IPS DF 6.9 (cell line): ENCODE measurements around the gene FBXL19.
A peak's percentile ranks its signal among the peaks of the same experiment; 100 is the strongest.

Experiments used
- DNase-seq: peaks from one replicate; pipeline ENCODE4 v3.0.0-alpha.2; 2013; ENCODE audit warnings: low read depth, low spot score
- H3K27ac ChIP-seq: one replicate; pipeline ENCODE4 v1.5.1; 2013; ENCODE audit warnings: low read length, control low read depth
- H3K27me3 ChIP-seq: 2 replicates; pipeline ENCODE4 v1.6.1; 2013; ENCODE audit warnings: mild to moderate bottlenecking, low read length; ENCODE audit not compliant: control insufficient read depth, insufficient read depth
- H3K36me3 ChIP-seq: 2 replicates; pipeline ENCODE4 v1.6.1; 2013; ENCODE audit warnings: low read length; ENCODE audit not compliant: control insufficient read depth, insufficient read depth
- H3K4me1 ChIP-seq: 2 replicates; pipeline ENCODE4 v1.6.1; 2013; ENCODE audit warnings: low read length; ENCODE audit not compliant: control insufficient read depth, insufficient read depth
- H3K4me3 ChIP-seq: 2 replicates; pipeline ENCODE4 v1.5.1; 2013; ENCODE audit warnings: mild to moderate bottlenecking, low read length
- H3K9me3 ChIP-seq: 2 replicates; pipeline ENCODE4 v1.6.1; 2013; ENCODE audit warnings: low read length, inconsistent platforms; ENCODE audit not compliant: control insufficient read depth, insufficient read depth
- WGBS: extraction: QIAGEN DNeasy Blood & Tissue Kit; methylation state at CpG from one replicate; pipeline ENCODE4 v1.1.7; 2013; ENCODE audit warnings: mixed read lengths, missing lambda C conversion rate; ENCODE audit not compliant: insufficient read length, insufficient coverage; 5-methylcytosine and 5-hydroxymethylcytosine counted together

The FBXL19 gene

GRCh38 chr16:30923554-30924075 is at the start of gene FBXL19:
Gene FBXL19, plus strand, starts transcription at chr16:30923572. Its CDS starts 2,183 bp downstream, at chr16:30925755.
- Histone ChIP-seq H3K27ac (no peak within 1 kb of the TSS), H3K4me1 (peaks cover 3% of the 10 kb centered on the region; the same call in 1 of the 2 replicates), H3K9me3 (no peaks in the 10 kb centered on the region), H3K27me3 (no peaks in the 10 kb centered on the region), H3K36me3 (0 out of 2 replicates have a peak, but pooled peaks cover 8% of the 10 kb centered on the region), H3K4me3 (peak within 1 kb of the TSS; percentile 85; the same call in 1 of the 2 replicates)
- no peak for DNase-seq
- WGBS, result no CpG with 5 or more reads among the region's 31 CpGs

GRCh38 chr16:30874244-30874820 is 49.0 kb upstream of the FBXL19 start:
- H3K9me3 ChIP-seq, result no peaks in the 10 kb centered on the region
- DNase-seq, result no peak
- peak overlapping the region; percentile 47 for H3K4me3 ChIP-seq
- peaks cover 2% of the 10 kb centered on the region; the same call in 1 of the 2 replicates for H3K27me3 ChIP-seq
- peaks cover 1% of the 10 kb centered on the region; the same call in 1 of the 2 replicates for H3K4me1 ChIP-seq
- no peaks in the 10 kb centered on the region for H3K36me3 ChIP-seq
- no CpG with 5 or more reads among the region's 23 CpGs for WGBS
- H3K27ac ChIP-seq, result no peak overlapping the region

DNA sequence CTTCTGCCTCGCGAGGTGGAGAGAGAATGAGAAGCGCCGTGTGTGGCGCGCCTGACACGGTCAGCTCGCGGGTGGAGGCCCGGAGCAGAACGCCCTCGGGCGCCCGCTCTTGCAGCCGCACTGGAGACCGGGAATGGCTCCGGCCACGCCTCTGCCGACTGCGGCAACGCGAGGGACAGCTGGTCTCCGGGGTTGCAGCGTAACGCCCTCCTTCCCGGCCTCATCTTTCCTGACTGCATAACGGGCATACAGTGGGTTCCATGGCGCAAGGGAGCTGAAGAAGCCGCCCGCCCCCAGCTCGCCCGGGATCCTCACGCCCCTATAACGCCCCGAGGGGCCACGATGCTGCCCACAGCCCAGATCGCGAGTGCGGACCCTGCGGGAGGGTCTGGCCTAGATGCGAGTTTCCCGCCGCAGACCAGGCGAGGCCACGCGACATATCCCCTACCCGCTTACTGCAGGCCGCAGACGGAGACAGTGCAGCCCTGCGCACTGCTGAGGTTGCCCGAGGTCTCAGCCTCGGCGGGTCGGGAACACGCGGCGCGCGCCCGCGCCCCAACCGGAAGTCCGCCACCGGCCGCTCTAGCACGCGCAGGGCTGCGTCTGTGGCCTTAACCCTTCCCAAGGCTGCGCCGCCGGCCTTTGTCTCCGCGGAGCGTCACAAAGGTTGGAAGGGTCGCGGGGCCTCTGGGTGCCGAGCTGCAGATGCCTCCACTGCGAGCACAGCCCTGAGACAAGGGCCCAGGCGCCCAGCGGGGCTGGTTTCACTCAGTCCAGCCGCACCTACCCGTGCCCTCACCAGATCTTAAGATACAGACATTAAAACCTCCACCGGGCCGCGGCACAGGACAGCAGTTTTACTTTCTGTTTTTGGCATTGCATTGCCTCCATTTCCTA is 48.3 kb upstream of the FBXL19 start:
- Histone ChIP-seq H3K27me3 (peaks cover 2% of the 10 kb centered on the region; the same call in 1 of the 2 replicates), H3K4me1 (peaks cover 1% of the 10 kb centered on the region; the same call in 1 of the 2 replicates), H3K4me3 (peak overlapping the region; percentile 47), H3K9me3 (no peaks in the 10 kb centered on the region), H3K27ac (no peak overlapping the region), H3K36me3 (no peaks in the 10 kb centered on the region)
- no CpG with 5 or more reads among the region's 85 CpGs for WGBS
- no peak for DNase-seq

- Histone ChIP-seq H3K27me3 (peaks cover 2% of the 10 kb centered on the region; the same call in 1 of the 2 replicates), H3K9me3 (no peaks in the 10 kb centered on the region), H3K36me3 (no peaks in the 10 kb centered on the region), H3K27ac (no peak overlapping the region), H3K4me3 (peak overlapping the region; percentile 47; the same call in 1 of the 2 replicates), H3K4me1 (peaks cover 1% of the 10 kb centered on the region; the same call in 1 of the 2 replicates)
- DNase-seq, result no peak
- WGBS, result no CpG with 5 or more reads among the region's 12 CpGs
Observed at GRCh38 chr16:30875871-30876801, 47.2 kb upstream of the FBXL19 start.

GRCh38 chr16:30876867-30877266 is 46.5 kb upstream of the FBXL19 start:
- H3K36me3 ChIP-seq, result no peaks in the 10 kb centered on the region
- H3K27me3 ChIP-seq, result peaks cover 2% of the 10 kb centered on the region; the same call in 1 of the 2 replicates
- H3K9me3 ChIP-seq, result no peaks in the 10 kb centered on the region
- H3K4me1 ChIP-seq, result peaks cover 1% of the 10 kb centered on the region; the same call in 1 of the 2 replicates
- H3K4me3 ChIP-seq, result no peak overlapping the region; the same call in 1 of the 2 replicates
- H3K27ac ChIP-seq, result no peak overlapping the region
- DNase-seq, result no peak
- no CpG with 5 or more reads among the region's 5 CpGs for WGBS

DNA sequence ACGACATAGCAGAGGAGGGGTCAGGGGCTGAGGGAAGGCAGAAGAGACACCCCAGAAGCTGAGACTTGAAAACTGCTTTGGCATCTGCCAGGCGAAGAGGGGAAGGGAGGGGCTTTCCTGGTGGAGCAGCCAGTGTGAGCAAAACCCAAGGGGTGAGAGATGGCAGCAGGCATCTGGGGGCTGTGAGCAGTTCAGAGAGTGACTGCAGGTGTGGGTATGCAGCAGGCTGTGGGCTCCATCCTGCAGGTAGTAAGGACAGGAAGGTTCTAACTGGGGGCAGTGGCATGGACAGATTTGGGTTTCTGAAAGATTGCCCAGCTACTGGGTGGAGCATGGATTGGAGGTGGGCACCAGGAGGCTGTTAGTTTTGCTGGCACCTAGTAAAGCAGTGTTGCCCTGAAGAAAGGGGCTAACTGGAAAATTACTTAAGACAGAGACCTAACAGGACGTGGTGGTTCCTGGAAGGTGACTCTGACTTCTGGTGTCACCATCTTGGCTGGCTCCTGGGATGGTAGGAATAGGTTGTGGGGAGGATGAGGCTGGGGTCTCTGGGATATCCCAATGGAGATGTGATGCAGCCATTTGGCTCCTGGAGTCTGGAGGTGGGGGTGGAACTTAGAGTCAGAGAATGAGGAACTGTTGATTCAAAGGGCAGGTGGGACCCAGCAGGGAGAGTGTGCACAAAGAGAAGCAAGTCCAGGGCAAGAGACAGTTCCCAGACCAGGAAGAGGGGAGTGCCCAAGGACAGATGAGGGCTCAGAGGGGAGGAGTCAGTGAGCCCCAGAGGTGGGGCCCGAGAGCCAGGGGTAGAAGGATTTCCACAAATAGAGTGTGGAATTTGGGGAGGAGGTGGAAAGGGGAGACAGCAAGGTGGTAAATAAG is 40.7 kb upstream of the FBXL19 start:
- no peak overlapping the region for H3K4me3 ChIP-seq
- DNase-seq, result no peak
- H3K4me1 ChIP-seq, result no peaks in the 10 kb centered on the region
- H3K36me3 ChIP-seq, result peaks cover 3% of the 10 kb centered on the region; the same call in 1 of the 2 replicates
- WGBS, result no CpG with 5 or more reads among the region's 4 CpGs
- no peaks in the 10 kb centered on the region for H3K27me3 ChIP-seq
- H3K9me3 ChIP-seq, result no peaks in the 10 kb centered on the region
- H3K27ac ChIP-seq, result no peak overlapping the region

DNA sequence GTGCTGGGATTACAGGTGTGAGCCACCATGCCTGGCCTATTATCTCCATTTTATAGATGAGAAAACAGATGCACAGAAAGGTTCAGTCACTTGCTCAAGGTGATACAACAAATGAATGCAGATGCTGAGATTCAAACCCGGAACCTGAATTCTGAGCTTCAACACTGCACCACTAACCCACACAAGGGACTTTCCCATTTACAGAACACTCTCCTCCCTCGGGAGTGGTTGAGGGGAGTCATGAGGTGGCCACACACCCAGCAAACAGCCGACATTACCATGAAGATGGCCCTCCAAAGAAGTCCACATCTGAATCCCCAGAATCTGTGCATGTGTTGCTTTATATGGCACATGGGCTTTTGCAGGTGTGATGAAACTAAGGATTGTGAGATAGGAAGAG is 38.6 kb upstream of the FBXL19 start:
- Histone ChIP-seq H3K27ac (no peak overlapping the region), H3K9me3 (no peaks in the 10 kb centered on the region), H3K27me3 (no peaks in the 10 kb centered on the region), H3K4me3 (no peak overlapping the region), H3K36me3 (peaks cover 3% of the 10 kb centered on the region; the same call in 1 of the 2 replicates), H3K4me1 (no peaks in the 10 kb centered on the region)
- no peak for DNase-seq
- WGBS, result no CpG with 5 or more reads among the region's 3 CpGs

DNA sequence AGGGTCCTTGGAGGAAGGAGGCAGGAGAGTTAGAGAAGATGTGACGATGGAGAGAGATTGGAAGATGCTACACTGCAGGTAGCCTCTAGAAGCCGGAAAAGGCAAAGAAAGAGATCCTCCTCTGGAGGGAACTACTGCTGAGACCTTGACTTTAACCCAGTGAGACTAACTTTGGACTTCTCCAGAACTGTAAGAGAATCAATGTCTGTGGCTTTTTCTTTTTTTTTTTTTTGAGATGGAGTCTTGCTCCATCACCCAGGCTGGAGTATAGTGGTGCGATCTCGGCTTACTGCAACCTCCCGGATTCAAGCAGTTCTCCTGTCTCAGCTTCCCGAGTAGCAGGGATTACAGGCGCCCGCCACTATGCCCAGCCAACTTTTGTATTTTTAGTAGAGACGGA is 38.2 kb upstream of the FBXL19 start:
- DNase-seq, result no peak
- no peaks in the 10 kb centered on the region for H3K4me1 ChIP-seq
- no peak overlapping the region for H3K4me3 ChIP-seq
- H3K9me3 ChIP-seq, result no peaks in the 10 kb centered on the region
- WGBS, result no CpG with 5 or more reads among the region's 9 CpGs
- no peaks in the 10 kb centered on the region for H3K27me3 ChIP-seq
- H3K27ac ChIP-seq, result no peak overlapping the region
- peaks cover 3% of the 10 kb centered on the region; the same call in 1 of the 2 replicates for H3K36me3 ChIP-seq

DNA sequence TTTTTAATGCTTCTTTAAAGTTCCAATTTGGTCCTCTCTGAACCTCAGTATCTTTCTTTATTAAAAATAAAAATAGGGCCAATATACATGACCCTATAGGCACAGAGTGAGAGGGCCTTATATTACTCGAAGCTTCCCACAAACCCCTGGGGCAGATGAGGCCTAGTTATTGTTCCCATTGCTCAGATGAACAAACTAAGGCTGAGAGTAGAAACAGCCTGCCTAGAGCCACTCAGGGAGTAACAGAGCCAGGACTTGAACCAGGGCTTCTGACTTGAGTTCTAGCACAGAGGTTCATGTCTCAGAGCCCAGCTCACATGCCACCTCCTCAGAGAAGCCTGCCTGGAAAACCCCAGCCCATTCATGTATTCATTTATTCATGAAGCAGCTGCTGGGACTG is 37.2 kb upstream of the FBXL19 start:
- no CpG with 5 or more reads among the region's 1 CpG for WGBS
- no peak overlapping the region for H3K4me3 ChIP-seq

More for the DNA sequence above, 37.2 kb upstream of the FBXL19 start:
- Histone ChIP-seq H3K36me3 (peaks cover 3% of the 10 kb centered on the region; the same call in 1 of the 2 replicates), H3K27ac (no peak overlapping the region), H3K4me1 (no peaks in the 10 kb centered on the region), H3K9me3 (no peaks in the 10 kb centered on the region), H3K27me3 (no peaks in the 10 kb centered on the region)
- no peak for DNase-seq
